Activated CD8-positive, alpha-beta memory T cell treated with anti-CD3 and anti-CD28 coated beads, Interleukin-2, amount 50 U/mL, for 1 hour (primary cell): ENCODE results near the gene AFAP1.
A peak's percentile ranks its signal among the peaks of the same experiment; 100 is the strongest.

Experiments used
- DNase-seq: peaks from one replicate; pipeline ENCODE4 v3.0.0-alpha.2; 2020; ENCODE audit errors: extremely low read depth

AFAP1 gene

DNA sequence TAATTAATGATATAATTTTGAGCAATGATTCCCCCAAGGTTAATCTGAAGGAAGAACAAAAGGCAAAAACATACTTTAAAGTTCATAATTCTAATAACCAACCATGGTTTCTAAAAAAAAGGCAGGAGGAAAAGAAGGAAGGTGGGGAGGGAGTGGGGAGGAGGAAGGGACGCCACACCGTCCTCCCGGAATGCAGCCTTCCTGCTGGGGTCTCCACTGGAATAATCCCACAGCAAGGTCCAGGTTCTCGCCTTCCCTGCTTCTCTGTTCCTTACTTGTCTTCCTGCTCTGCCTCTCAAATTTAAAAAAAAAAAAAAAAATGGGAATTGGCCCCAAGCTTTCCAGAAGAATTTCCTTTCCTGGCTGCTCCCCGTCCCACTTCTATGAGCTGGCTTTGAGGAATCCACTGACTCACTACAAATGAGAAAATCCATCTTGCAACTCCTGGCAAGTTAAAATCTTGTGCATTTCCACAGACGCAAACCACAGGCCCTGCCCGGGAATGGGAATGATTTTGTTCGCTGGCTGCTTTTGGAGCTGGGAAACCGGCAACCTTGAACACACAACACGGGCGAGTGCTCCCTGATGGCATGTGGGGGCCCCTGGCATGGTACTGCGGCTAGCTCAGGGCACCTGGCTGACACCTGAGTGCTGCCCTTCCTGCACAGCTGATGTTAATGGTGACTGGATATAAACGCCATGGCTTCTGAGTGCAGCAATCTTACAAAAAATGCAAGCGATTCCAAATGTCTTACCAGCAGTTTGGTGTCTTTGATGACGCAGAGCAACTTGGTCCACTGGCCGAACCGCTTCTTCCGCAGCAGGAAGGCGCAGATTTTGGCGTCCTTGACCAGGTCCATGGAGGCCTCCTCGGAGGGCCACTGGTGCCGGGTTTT, 97.0 kb downstream of the AFAP1 start:
- no peak for DNase-seq

DNA sequence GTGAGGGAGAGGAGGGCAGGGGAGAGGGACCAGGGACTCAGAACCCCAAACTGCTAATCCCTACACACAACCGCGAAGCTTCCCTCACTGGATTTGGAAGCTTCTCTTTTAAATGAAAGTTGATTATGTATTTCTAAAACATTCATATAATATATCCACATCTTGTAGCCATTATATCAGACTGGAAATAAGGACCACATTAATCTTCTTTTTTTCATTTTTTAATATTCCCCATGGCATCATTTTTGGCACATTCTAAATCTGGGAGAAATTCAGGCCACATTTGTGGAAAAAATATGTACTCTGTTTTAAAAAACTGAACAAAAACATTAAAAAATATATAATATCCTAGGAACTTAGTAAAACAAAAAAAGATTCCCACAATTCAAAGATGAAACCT, 97.8 kb downstream of the AFAP1 start:
- DNase-seq: no peak

- no peak for DNase-seq
These were observed 98.6 kb downstream of the AFAP1 start for GRCh38 chr4:7841071-7841470.

DNA sequence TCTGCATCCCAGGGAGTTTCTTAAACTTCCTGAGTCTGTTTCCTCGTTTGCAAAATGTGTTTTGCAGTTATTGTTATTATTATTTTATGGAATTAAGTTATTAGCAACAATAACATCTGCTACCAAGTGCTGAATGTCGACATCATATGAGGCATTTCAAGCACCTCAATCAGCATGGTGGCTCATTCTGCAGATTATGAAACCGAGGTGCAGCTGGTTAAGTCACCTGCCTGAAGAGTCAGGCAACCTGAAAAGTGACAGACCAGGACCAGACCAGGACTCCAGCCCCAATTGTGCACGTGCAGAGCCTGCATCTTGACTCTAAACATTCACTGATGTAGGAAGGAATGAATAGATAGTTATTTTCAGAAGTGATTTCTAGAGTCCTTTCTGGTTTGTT, 99.8 kb downstream of the AFAP1 start:
- no peak for DNase-seq

DNA sequence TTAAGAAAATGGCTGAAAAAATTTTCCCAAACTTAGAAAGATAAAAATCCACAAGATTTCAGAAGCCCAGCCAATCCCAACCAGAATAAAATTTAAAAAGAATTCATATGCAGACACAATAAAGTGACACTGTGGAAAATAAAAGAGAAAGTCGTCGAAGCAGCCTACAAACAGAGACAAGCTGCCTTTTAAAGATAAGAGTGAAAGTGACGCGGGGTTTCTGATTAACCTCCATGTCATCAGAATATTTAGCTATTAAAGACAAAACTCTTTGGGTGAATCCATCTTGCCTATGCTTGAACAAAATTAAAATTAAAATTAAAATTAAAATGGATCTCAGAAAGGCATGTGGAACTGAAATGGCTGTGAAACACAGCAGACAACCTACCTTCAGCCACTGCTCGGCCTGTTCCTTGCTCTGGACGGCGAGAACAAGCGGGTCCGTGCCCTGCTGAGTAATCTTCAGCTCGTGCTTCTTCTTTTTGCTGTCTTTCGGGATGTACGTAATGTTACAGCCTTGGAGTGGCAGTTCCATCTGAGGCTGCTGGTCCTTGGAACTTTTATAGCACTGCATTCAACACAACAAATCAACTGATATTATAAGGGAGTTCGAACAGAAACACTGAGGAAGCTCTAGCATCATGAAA, 101.4 kb downstream of the AFAP1 start:
- DNase-seq: no peak

DNA sequence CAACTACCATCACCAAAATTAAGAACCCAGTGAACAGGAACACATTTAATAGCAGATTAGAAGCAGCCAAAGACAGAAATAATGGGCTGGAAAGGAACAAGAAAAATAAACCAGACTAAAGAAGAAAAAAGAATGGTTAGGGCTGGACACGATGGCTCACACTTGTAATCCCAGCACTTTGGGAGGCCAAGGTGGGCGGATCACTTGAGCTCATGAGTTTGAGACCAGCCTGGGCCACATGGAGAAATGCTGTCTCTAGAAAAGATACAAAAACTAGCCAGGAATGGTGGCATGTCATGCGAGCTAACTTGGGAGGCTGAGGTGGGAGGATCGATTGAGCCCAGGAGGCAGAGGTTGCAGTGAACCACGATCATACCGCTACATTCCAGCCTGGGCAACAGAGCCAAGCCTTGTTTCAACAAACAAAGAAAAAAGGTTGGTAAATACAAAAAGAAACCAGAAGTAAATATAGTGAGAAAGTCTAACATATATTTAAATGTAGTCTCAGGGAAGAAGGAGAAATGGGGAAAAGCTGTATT, 102.0 kb downstream of the AFAP1 start:
- no peak for DNase-seq

- no peak for DNase-seq
These were observed 107.6 kb downstream of the AFAP1 start for GRCh38 chr4:7831858-7832730.

DNA sequence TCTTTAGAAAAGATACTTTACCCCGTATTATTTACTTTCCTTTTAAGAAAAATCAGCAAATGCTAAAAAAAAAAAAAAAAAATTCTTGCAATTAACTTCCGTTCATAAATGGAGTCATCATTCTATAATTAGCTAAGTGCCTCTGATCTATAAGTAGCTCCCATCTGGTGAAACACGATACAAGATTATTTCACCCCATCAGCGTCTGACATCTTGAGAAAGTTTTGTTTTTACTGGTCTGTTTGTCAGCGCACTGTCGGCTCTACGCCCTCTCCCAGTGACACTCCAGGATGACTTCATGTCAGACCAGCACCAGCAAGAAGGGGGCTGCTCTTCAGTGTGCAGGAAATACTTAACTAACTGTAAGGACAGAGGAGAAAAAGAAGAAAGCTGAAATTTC, 108.3 kb downstream of the AFAP1 start:
- no peak for DNase-seq

DNA sequence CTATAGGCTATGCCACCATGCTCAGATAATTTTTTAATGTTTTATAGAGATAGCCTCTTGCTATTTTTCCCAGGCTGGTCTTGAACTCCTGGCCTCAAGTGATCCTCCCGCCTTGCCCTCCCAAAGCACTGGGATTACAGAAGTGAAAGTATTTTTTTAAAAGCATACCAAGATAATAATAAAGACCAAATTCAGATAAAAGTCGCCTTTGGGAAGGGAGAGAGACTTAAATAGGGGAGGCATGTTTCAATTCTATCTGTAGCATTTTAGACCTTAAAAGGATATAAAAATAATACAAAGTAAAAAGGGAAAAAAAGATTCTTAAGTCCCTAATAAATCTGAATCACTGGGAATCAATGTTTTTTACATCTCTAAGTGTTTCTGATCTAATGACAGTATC, 108.9 kb downstream of the AFAP1 start:
- no peak for DNase-seq

DNA sequence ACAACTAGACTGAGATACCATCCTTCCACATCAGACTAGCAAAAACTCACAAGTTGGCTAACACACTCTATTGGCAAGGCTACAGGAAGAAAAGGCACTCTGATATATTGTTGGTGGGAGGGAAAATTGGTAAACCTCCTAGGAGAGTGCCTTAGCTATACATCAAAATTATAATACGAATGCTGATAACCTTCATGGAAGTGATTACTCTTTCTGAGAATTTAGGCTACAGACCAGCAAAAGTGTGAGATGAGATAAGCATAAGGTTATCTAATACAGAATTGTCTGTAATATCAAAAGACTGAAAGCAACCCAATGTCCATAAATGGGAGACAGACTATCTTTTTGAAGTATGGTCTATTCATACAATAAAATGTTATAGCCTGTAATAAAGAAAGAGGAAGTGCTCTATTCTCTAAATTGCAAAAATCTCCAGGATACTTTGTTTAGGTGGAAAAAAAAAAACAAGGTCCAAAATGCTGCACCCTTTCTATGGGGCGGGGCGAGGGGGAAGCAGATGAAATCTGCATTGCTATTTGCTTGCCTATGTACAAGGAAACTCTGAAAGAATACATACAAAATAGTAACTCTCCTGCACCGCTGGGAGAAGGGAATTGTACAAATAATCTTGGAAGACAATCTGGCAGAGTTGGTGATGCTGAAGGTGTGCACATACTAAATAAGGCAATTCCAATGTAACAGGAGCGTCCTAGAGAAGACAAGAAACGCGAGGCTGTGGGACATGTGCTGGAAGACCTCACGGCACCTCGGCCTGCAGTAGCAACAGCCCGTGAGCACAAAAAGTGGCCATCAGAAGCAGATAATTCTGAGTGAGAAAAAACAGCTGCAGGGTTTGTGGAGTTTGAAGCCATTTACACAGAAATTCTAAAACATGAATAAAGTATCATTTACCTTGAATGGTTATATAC, 109.7 kb downstream of the AFAP1 start:
- DNase-seq: no peak

DNA sequence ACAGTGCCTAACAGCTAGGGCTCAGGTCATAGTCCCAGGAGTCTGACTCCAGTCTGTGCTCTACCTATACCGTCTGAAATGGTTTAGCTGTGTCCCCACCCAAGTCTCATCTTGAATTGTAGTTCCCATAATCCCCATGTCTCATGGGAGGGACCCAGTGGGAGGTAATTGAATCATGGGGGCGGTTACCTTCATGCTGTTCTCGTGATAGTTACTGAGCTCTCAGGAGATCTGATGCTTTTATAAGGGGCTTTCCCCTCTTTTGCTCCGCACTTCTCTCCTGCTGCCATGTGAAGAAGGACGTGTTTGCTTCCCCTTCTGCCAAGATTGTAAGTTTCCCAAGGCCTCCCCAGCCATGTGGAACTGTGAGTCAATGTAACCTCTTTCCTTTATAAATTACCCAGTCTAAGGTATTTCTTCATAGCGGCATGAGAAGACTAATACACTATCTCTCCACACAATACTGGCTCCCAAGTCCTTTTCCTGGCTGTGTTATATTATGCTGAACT, 110.8 kb downstream of the AFAP1 start:
- DNase-seq: no peak

- DNase-seq: peak; percentile 30
These were observed 111.5 kb downstream of the AFAP1 start for GRCh38 chr4:7828011-7828720.

DNA sequence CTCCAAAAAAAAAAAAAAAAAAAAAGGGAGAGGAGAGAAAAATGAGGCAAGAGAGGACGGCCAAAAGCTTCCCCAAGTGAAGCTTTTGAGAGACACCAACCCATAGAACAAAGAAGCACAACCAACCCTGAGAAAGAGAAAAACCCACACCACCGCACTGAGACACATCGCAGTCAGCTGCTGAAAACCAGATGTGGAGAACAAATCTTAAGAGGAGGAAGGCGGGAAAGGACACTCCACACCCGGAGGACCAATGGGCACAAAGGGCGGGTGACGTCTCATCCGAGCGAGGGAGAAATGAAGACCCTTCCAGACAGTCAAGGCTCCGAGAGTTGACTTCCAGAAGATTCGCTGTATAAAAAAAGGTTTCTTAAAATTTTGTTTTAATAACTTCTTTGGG, 112.1 kb downstream of the AFAP1 start:
- DNase-seq: no peak

DNA sequence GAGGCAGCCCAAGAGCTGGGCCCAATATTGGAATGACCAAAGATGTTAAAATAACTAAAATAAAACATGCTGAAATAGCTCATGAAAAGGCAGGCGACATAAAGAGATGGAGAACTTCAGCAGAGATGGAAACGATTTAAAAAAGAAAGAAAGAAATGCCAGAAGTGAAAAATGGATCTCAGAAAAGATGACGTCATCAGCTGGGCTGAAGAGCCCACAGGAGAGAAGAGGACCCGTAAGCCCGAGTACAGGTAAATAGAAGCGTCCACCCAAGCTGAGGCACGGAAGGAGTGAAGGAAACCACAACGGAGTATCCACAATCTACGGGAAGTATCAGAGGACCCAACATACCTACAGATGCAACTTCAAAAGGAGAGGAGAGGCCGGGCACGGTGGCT, 112.8 kb downstream of the AFAP1 start:
- no peak for DNase-seq

GRCh38 chr4:7826176-7826908, 113.3 kb downstream of the AFAP1 start:
- no peak for DNase-seq

- no peak for DNase-seq
These were observed 115.4 kb downstream of the AFAP1 start for GRCh38 chr4:7824218-7824617.

- no peak for DNase-seq
These were observed 116.2 kb downstream of the AFAP1 start for GRCh38 chr4:7823416-7823824.

GRCh38 chr4:7822877-7823276, 116.8 kb downstream of the AFAP1 start:
- no peak for DNase-seq

GRCh38 chr4:7822137-7822505, 117.5 kb downstream of the AFAP1 start:
- no peak for DNase-seq
